GM21526 (cell line): ENCODE measurements around the gene CDC34.

Source experiments
- ATAC-seq: cut with Tn5 transposase; IDR thresholded peaks from one replicate; pipeline ENCODE4 v1.9.1; 2021; ENCODE audit warnings: moderate library complexity; ENCODE audit not compliant: unreplicated experiment, low FRiP score

Gene CDC34

GRCh38 chr19:518598-519231 is 12.8 kb upstream of the CDC34 start:
- ATAC-seq = no peak

- ATAC-seq = no peak
Observed at GRCh38 chr19:519449-519865, 12.1 kb upstream of the CDC34 start.

- no peak for ATAC-seq
Observed at GRCh38 chr19:522726-523125, 8.8 kb upstream of the CDC34 start.

GRCh38 chr19:524062-524674 is 7.4 kb upstream of the CDC34 start:
- ATAC-seq = no peak

GRCh38 chr19:525029-525428 is 6.5 kb upstream of the CDC34 start:
- no peak for ATAC-seq

GRCh38 chr19:525857-526419 is 5.6 kb upstream of the CDC34 start:
- no peak for ATAC-seq

- ATAC-seq = no peak
Observed at GRCh38 chr19:530134-531008, 1.2 kb upstream of the CDC34 start.

- peak; percentile 49 for ATAC-seq
Observed at GRCh38 chr19:531009-531752, 379 bp upstream of the CDC34 start.

GRCh38 chr19:532561-533363 is 1.2 kb downstream of the CDC34 start:
- no peak for ATAC-seq

GRCh38 chr19:533364-534058 is 2.0 kb downstream of the CDC34 start:
- no peak for ATAC-seq

GRCh38 chr19:534088-534487 is 2.5 kb downstream of the CDC34 start:
- ATAC-seq = no peak

GRCh38 chr19:535017-535835 is 3.7 kb downstream of the CDC34 start:
- ATAC-seq = no peak

- ATAC-seq = no peak
Observed at GRCh38 chr19:536031-536880, 4.7 kb downstream of the CDC34 start.

GRCh38 chr19:536881-537404 is 5.4 kb downstream of the CDC34 start:
- no peak for ATAC-seq

- ATAC-seq = no peak
Observed at GRCh38 chr19:538641-539428, 7.3 kb downstream of the CDC34 start.

GRCh38 chr19:539429-540030 is 8.0 kb downstream of the CDC34 start:
- ATAC-seq = no peak
